HG02763 (cell line): ENCODE data around the gene CHID1.

Experiments used
- ATAC-seq: cut with Tn5 transposase; IDR thresholded peaks from one replicate; pipeline ENCODE4 v1.9.1; 2021; ENCODE audit warnings: mild to moderate bottlenecking, moderate library complexity; ENCODE audit not compliant: unreplicated experiment

The CHID1 gene

GRCh38 chr11:888310-889212, 22.0 kb downstream of the CHID1 start:
- no peak for ATAC-seq

GRCh38 chr11:887589-887988, 23.0 kb downstream of the CHID1 start:
- ATAC-seq, result no peak

GRCh38 chr11:886568-886967, 24.0 kb downstream of the CHID1 start:
- ATAC-seq, result no peak

- no peak for ATAC-seq
These were observed 26.0 kb downstream of the CHID1 start for GRCh38 chr11:884578-885070.

GRCh38 chr11:883527-883926, 27.1 kb downstream of the CHID1 start:
- ATAC-seq, result no peak

GRCh38 chr11:882596-882995, 28.0 kb downstream of the CHID1 start:
- no peak for ATAC-seq

GRCh38 chr11:880447-880846, 30.2 kb downstream of the CHID1 start:
- ATAC-seq, result no peak

- ATAC-seq, result no peak
These were observed 33.0 kb downstream of the CHID1 start for GRCh38 chr11:877565-877964.

GRCh38 chr11:876545-876944, 34.1 kb downstream of the CHID1 start:
- no peak for ATAC-seq

- no peak for ATAC-seq
These were observed 34.8 kb downstream of the CHID1 start for GRCh38 chr11:875769-876301.

- ATAC-seq, result no peak
These were observed 35.4 kb downstream of the CHID1 start for GRCh38 chr11:875203-875602.

- ATAC-seq, result no peak
These were observed 36.9 kb downstream of the CHID1 start for GRCh38 chr11:873706-874105.

GRCh38 chr11:872799-873198, 37.8 kb downstream of the CHID1 start:
- ATAC-seq, result no peak

- no peak for ATAC-seq
These were observed 39.1 kb downstream of the CHID1 start for GRCh38 chr11:871472-871871.

- no peak for ATAC-seq
These were observed 40.2 kb downstream of the CHID1 start for GRCh38 chr11:870418-870817.

- ATAC-seq, result no peak
These were observed 40.5 kb downstream of the CHID1 start for GRCh38 chr11:870127-870413.

GRCh38 chr11:869399-870126, 41.0 kb downstream of the CHID1 start:
- ATAC-seq, result no peak

- no peak for ATAC-seq
These were observed 41.8 kb downstream of the CHID1 start for GRCh38 chr11:868802-869201.

GRCh38 chr11:868394-868793, 42.2 kb downstream of the CHID1 start:
- no peak for ATAC-seq

GRCh38 chr11:867856-868358, 42.7 kb downstream of the CHID1 start:
- no peak for ATAC-seq

- no peak for ATAC-seq
These were observed 44.1 kb downstream of the CHID1 start for GRCh38 chr11:866481-866880.
